H1 (cell line): Measurements from ENCODE around the gene AP5M1. TPM values are rescaled to one million over a fixed set of nuclear protein-coding genes. Genes with fewer than 3 reads are reported as not detected.

Experiments
- CTCF ChIA-PET: fragments of 300-600 bp; sonication (Branson Sonifier 250); formaldehyde crosslinking; loops from one replicate; lab custom pipeline; 2021; ENCODE audit not compliant: partially characterized antibody; lab: Charles Lee
- POLR2A ChIA-PET: fragments of 300-600 bp; sonication (Branson Sonifier 250); formaldehyde crosslinking; loops from one replicate; lab custom pipeline; 2021; ENCODE audit warnings: inconsistent platforms; ENCODE audit not compliant: partially characterized antibody; lab: Charles Lee
- DNase-seq, 2 experiments: peaks; one replicate each; pipeline versions ENCODE4 v3.0.0 to v3.0.0-alpha.2; 2010 to 2022; ENCODE audit warnings: low spot score in 2 of 2, low read depth in 1 of 2, mixed read lengths in 1 of 2
- FAIRE-seq: peaks from 2 replicates; lab custom pipeline; 2011; peaks lifted over from hg19 to GRCh38; lab: Jason Lieb, UNC
- H2AFZ ChIP-seq: 2 replicates; pipeline ENCODE4 v1.8.1; 2012; ENCODE audit warnings: low read length, inconsistent platforms
- H2AK5ac ChIP-seq: 2 replicates; pipeline ENCODE4 v1.6.1; 2013; ENCODE audit warnings: low read depth, low read length
- H2BK120ac ChIP-seq: replicated peaks from 2 replicates; pipeline ENCODE3; 2013; ENCODE audit warnings: low read depth, low read length, inconsistent platforms
- H2BK12ac ChIP-seq: 2 replicates; pipeline ENCODE4 v1.6.1; 2013; ENCODE audit warnings: low read depth, low read length
- H2BK15ac ChIP-seq: 2 replicates; pipeline ENCODE4 v1.6.1; 2013; ENCODE audit warnings: low read length
- H2BK20ac ChIP-seq: 2 replicates; pipeline ENCODE4 v1.6.1; 2013; ENCODE audit warnings: low read length
- H2BK5ac ChIP-seq: 2 replicates; pipeline ENCODE4 v1.6.1; 2013; ENCODE audit warnings: low read depth, low read length
- H3K14ac ChIP-seq: 2 replicates; pipeline ENCODE4 v1.6.1; 2013; ENCODE audit warnings: inconsistent platforms; ENCODE audit not compliant: insufficient read length
- H3K18ac ChIP-seq: 2 replicates; pipeline ENCODE4 v1.6.1; 2013; ENCODE audit warnings: low read length; ENCODE audit errors: extremely low read depth
- H3K23ac ChIP-seq: 2 replicates; pipeline ENCODE4 v1.6.1; 2013; ENCODE audit warnings: inconsistent platforms; ENCODE audit not compliant: insufficient read length
- H3K23me2 ChIP-seq: 2 replicates; pipeline ENCODE4 v1.6.1; 2013; ENCODE audit warnings: low read depth, low read length
- H3K27ac ChIP-seq: 2 replicates; pipeline ENCODE4 v1.6.1; 2011; ENCODE audit warnings: low read depth, low read length, inconsistent platforms
- H3K27me3 ChIP-seq, 4 experiments: replicated peaks in 1 of 4; 1 replicate in 1 of 4; 2 replicates in 3 of 4; pipeline versions ENCODE4 v1.6.1 to v1.8.1; 2011 to 2013; ENCODE audit warnings: low read length in 3 of 4, mild to moderate bottlenecking in 3 of 4, inconsistent platforms in 2 of 4, mixed read lengths in 2 of 4, moderate library complexity in 1 of 4; ENCODE audit not compliant: control insufficient read depth in 3 of 4, insufficient read depth in 3 of 4; ENCODE audit errors: extremely low read depth in 1 of 4
- H3K36me3 ChIP-seq, 4 experiments: 2 replicates each; pipeline versions ENCODE4 v1.6.1 to v1.8.1; 2011 to 2013; ENCODE audit warnings: mild to moderate bottlenecking in 4 of 4, low read length in 3 of 4, moderate library complexity in 2 of 4, control low read depth in 1 of 4, inconsistent platforms in 1 of 4; ENCODE audit not compliant: insufficient read depth in 4 of 4, control insufficient read depth in 2 of 4
- H3K4ac ChIP-seq: replicated peaks from 2 replicates; pipeline ENCODE3; 2013; ENCODE audit warnings: low read length, low read depth, mixed read lengths, inconsistent platforms; ENCODE audit not compliant: insufficient read length
- H3K4me1 ChIP-seq, 4 experiments: replicated peaks in 1 of 4; 1 replicate in 1 of 4; 2 replicates in 3 of 4; pipeline versions ENCODE4 v1.6.1 to v1.8.1; 2011 to 2013; ENCODE audit warnings: low read length in 3 of 4, inconsistent platforms in 2 of 4, mixed read lengths in 1 of 4; ENCODE audit not compliant: insufficient read depth in 4 of 4, control insufficient read depth in 3 of 4
- H3K4me2 ChIP-seq, 2 experiments: 2 replicates each; pipeline versions ENCODE4 v1.6.1 to v1.8.1; 2011 to 2013; ENCODE audit warnings: low read depth in 2 of 2, low read length in 2 of 2, control low read depth in 1 of 2, inconsistent platforms in 1 of 2, mild to moderate bottlenecking in 1 of 2; ENCODE audit not compliant: insufficient read depth in 1 of 2
- H3K4me3 ChIP-seq, 4 experiments: fragments of 200-600, 300-600 bp in 1 of 4; sonication (generic), shearing (Covaris generic), sonication (Bioruptor Twin) in 1 of 4; 2 replicates each; pipeline versions ENCODE4 v1.5.1 to v1.8.1; 2011 to 2016; ENCODE audit warnings: low read length in 4 of 4, low read depth in 3 of 4, control low read depth in 2 of 4, inconsistent platforms in 2 of 4, mild to moderate bottlenecking in 2 of 4, mixed read lengths in 1 of 4, moderate library complexity in 1 of 4; ENCODE audit not compliant: insufficient read depth in 2 of 4; ENCODE audit errors: extremely low read depth in 1 of 4
- H3K56ac ChIP-seq: replicated peaks from 2 replicates; pipeline ENCODE3; 2013; ENCODE audit warnings: low read depth, mild to moderate bottlenecking, mixed read lengths, low read length, inconsistent platforms; ENCODE audit not compliant: insufficient read length
- H3K79me1 ChIP-seq: 2 replicates; pipeline ENCODE4 v1.6.1; 2013; ENCODE audit warnings: low read depth, low read length, control low read depth
- H3K79me2 ChIP-seq, 2 experiments: 2 replicates each; pipeline versions ENCODE4 v1.6.1 to v1.8.1; 2012 to 2013; ENCODE audit warnings: low read length in 2 of 2, mild to moderate bottlenecking in 2 of 2, inconsistent platforms in 1 of 2; ENCODE audit not compliant: insufficient read depth in 2 of 2, control insufficient read depth in 1 of 2
- H3K9ac ChIP-seq, 4 experiments: replicated peaks in 1 of 4; 1 replicate in 1 of 4; 2 replicates in 3 of 4; pipeline versions ENCODE4 v1.6.1 to v1.8.1; 2011 to 2013; ENCODE audit warnings: low read depth in 3 of 4, low read length in 3 of 4, control low read depth in 2 of 4, mild to moderate bottlenecking in 2 of 4, moderate library complexity in 2 of 4, inconsistent platforms in 1 of 4; ENCODE audit errors: extremely low read depth in 1 of 4
- H3K9me3 ChIP-seq, 2 experiments: 2 replicates each; pipeline versions ENCODE4 v1.6.1 to v1.8.1; 2012 to 2013; ENCODE audit warnings: mild to moderate bottlenecking in 2 of 2, moderate library complexity in 2 of 2, control low read depth in 1 of 2, inconsistent platforms in 1 of 2, low read depth in 1 of 2, low read length in 1 of 2, mixed read lengths in 1 of 2; ENCODE audit not compliant: insufficient read depth in 2 of 2
- H4K20me1 ChIP-seq, 2 experiments: replicated peaks in 1 of 2; 2 replicates each; pipeline versions ENCODE3 to v1.8.1; 2011 to 2013; ENCODE audit warnings: inconsistent platforms in 2 of 2, low read length in 2 of 2, mild to moderate bottlenecking in 1 of 2; ENCODE audit not compliant: insufficient read depth in 2 of 2, control insufficient read depth in 1 of 2
- H4K5ac ChIP-seq: 2 replicates; pipeline ENCODE4 v1.6.1; 2013; ENCODE audit warnings: low read length, low read depth, mixed read lengths, inconsistent platforms; ENCODE audit not compliant: insufficient read length
- H4K8ac ChIP-seq: 2 replicates; pipeline ENCODE4 v1.8.0; 2013; ENCODE audit warnings: mild to moderate bottlenecking, moderate library complexity, low read length, inconsistent platforms; ENCODE audit not compliant: insufficient read depth; ENCODE audit errors: extremely low read depth
- H4K91ac ChIP-seq: replicated peaks from 2 replicates; pipeline ENCODE3; 2013; ENCODE audit warnings: low read length, mixed read lengths, inconsistent platforms; ENCODE audit not compliant: insufficient read length
- ATF2 ChIP-seq: IDR thresholded peaks from 2 replicates; pipeline ENCODE4 v1.6.1; 2012; ENCODE audit warnings: low read length, inconsistent platforms
- ATF3 ChIP-seq: IDR thresholded peaks from 2 replicates; pipeline ENCODE4 v1.6.1; 2011; ENCODE audit warnings: low read depth, mild to moderate bottlenecking, low read length; ENCODE audit not compliant: insufficient read depth
- CBX5 ChIP-seq: fragments of 300-800, 300-1000 bp; sonication (generic); IDR thresholded peaks from 2 replicates; pipeline ENCODE4 v1.7.1; 2016; ENCODE audit warnings: antibody characterized with exemption, low read length, low read depth
- E2F6 ChIP-seq: IDR thresholded peaks from 2 replicates; pipeline ENCODE4 v1.6.1; 2012; ENCODE audit warnings: inconsistent platforms
- JUND ChIP-seq: IDR thresholded peaks from 2 replicates; pipeline ENCODE4 v1.6.1; 2011; ENCODE audit warnings: mild to moderate bottlenecking, improper control_type of control experiment, low read length
- KDM5A ChIP-seq: fragments of 200-600 bp; IDR thresholded peaks from 2 replicates; pipeline ENCODE4 v1.7.1; 2012; ENCODE audit warnings: mild to moderate bottlenecking, low read length, inconsistent platforms, mixed read lengths
- SAP30 ChIP-seq: fragments of 300-600 bp; sonication (generic); IDR thresholded peaks from 2 replicates; pipeline ENCODE4 v1.7.1; 2012; ENCODE audit warnings: low read length, moderate library complexity, mild to moderate bottlenecking, inconsistent platforms; ENCODE audit not compliant: insufficient read depth, insufficient replicate concordance
- SIN3A ChIP-seq, 2 experiments: IDR thresholded peaks in 1 of 2; conservative IDR thresholded peaks in 1 of 2; 2 replicates each; pipeline ENCODE4 v1.6.1; 2011 to 2012; ENCODE audit warnings: low read length in 2 of 2, improper control_type of control experiment in 1 of 2, low read depth in 1 of 2, mild to moderate bottlenecking in 1 of 2
- polyA plus RNA-seq, 7 experiments: library from polyadenylated mRNA; depleted of rRNA in 3 of 7; stranded (reverse) in 5 of 7; unstranded in 2 of 7; fragments of >200 nt in 5 of 7; fragments of 200-250 nt in 2 of 7; gene quantifications; 1 replicate in 5 of 7; 2 replicates in 1 of 7; 4 replicates in 1 of 7; pipeline versions ENCODE4 v1.2.1 to v1.2.3, GENCODE V29; 2011 to 2013; ENCODE audit warnings: missing spikeins in 2 of 7, mixed read lengths in 2 of 7
- total RNA-seq: library from RNA; stranded (reverse); fragmentation: NEBNext Ultra II Directional; extraction: Animal tissue kit (Norgen Biotek cat#: 25700); gene quantifications from 2 replicates; pipeline ENCODE4 v1.2.1, GENCODE V29; 2021

The AP5M1 gene
- total and polyA plus RNA-seq, 2 of the 8 experiments (the other 6 are each of a cell fraction or from before 2014, with no cell fraction given): 20.9 to 51.9 TPM

- H2AK5ac ChIP-seq: no peak overlapping the region
- no peak overlapping the region for H2BK12ac ChIP-seq
- H2BK20ac ChIP-seq: no peak overlapping the region
- H3K4me2 ChIP-seq: no peak overlapping the region
- H2BK120ac ChIP-seq: no peak overlapping the region
- H3K9ac ChIP-seq: no peak overlapping the region
- ChIA-PET POLR2A (interaction anchor here (1.6 kb wide), 1 partner anchor 14 kb away, joined by 6 read pairs; the partner anchor contains the start of genes AP5M1 and EXOC5), CTCF (no interaction called here)
- H3K23me2 ChIP-seq: no peaks in the 10 kb centered on the region
- H3K27me3 ChIP-seq: no peaks in the 10 kb centered on the region
- H4K91ac ChIP-seq: no peak overlapping the region
- H3K23ac ChIP-seq: no peak overlapping the region
- no peak overlapping the region for H3K18ac ChIP-seq
- H3K4ac ChIP-seq: no peak overlapping the region
- H4K5ac ChIP-seq: no peak overlapping the region
- H2BK5ac ChIP-seq: no peak overlapping the region
- H2BK15ac ChIP-seq: no peak overlapping the region
- no peak overlapping the region for H3K4me3 ChIP-seq
- DNase-seq (no peak), FAIRE-seq (no peak)
- H4K20me1 ChIP-seq: peaks cover 11 to 12% of the 10 kb centered on the region in 2 experiments
- peaks cover 0 to 4% (median 1%) of the 10 kb centered on the region in 4 experiments; a peak in 2 of 7 replicates for H3K4me1 ChIP-seq
- H3K14ac ChIP-seq: no peak overlapping the region
- H3K9me3 ChIP-seq: no peaks in the 10 kb centered on the region
- H4K8ac ChIP-seq: no peak overlapping the region
- H3K36me3 ChIP-seq: peaks cover 0 to 3% (median 1%) of the 10 kb centered on the region in 4 experiments; a peak in 1 of 8 replicates
- peaks cover 12 to 100% of the 10 kb centered on the region in 2 experiments for H3K79me2 ChIP-seq
- H3K79me1 ChIP-seq: peaks cover 6% of the 10 kb centered on the region
- H3K56ac ChIP-seq: no peak overlapping the region
- no peak for TF ChIP-seq SIN3A (conservative IDR thresholded peaks at IDR 0.05 in 1 of 2, IDR thresholded peaks at IDR 0.05 in 1 of 2; ENCODE audit: low read depth in 1 of 2, low read length in 2 of 2)
- no peak for TF ChIP-seq SAP30
- no peak for TF ChIP-seq ATF2
- no peak for TF ChIP-seq E2F6
- TF ChIP-seq ATF3: no peak
- no peak for TF ChIP-seq CBX5
- no peak for TF ChIP-seq JUND
- no peak for TF ChIP-seq KDM5A
- no peak overlapping the region for H2AFZ ChIP-seq
- H3K27ac ChIP-seq: no peak overlapping the region
These were observed 13.9 kb upstream of the AP5M1 start for GRCh38 chr14:57254884-57255283.
